Stimulated activated CD8-positive, alpha-beta memory T cell treated with anti-CD3 and anti-CD28 coated beads, Interleukin-4, amount 100 ng/mL, for 24 hours (primary cell): Measurements from ENCODE around the gene JMY.

Experiments
- DNase-seq: peaks from one replicate; pipeline ENCODE4 v3.0.0-alpha.2; 2020; ENCODE audit warnings: low read depth

JMY gene

DNA sequence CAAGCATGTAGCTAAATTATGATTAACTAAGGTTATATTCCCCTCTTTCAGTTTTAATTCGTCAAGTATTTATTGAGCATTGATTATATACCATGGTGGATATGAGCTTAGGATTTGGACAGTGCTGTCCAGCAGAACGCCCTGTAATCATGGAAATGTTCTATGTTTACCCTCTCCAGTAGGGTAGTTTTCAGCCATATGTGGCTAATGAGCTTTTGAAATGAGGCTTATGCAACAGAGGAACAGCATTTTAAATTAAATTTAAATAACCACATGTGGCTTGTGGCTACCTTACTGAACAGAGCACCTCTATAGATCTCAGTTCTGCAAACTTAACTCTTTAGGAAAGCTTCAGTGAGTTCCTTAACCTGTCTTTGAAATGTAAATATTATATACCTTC is 59.1 kb downstream of the JMY start:
- no peak for DNase-seq

DNA sequence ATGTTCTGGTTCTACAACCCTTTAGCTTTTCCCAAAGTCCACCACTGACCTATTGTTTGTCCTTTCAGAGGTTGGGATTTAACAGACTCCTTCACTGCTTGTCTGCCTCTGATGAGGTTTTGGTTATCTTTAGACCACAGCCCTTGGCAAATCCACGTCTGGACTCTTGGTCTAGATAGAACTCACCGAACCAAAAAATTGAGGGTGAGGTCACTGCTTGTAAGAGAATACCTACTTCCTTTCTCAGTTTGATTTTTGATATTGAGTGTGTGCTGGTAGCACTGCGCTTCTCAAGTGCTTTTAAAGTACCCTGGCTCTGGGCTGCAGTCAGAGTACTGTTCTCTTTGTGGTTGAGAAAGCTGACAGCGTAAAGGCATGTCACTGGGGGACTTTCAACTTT is 61.7 kb downstream of the JMY start:
- no peak for DNase-seq

DNA sequence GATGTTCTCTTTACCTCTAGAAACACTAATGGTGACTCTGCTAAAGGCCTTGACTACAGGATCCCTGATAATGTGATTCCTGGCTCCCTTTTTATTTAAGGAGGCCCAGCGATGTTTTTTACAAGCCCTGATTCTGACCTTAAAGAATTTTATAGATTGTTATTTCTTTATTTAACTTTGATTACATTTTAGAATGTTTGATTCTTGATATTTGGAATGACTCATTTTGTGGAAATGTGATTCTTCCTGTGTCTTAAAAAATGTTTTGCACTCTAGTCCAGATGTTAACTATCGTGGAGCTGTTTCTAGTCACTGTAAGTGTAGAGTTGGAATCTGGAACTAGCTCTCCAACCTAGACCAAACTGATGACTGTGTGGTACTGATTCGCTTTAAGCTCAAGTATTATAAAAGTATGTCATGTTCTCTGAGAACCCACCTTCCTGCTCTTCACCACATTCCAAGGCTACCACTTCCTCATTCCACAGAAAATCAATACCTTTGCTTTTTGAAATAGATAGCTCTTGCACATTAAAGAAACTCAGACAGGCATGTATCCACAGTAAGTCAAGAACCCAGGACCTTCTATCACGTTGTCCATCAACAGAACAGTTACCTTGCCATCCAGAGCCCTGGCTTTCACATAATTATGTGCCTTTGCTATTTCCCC is 65.2 kb downstream of the JMY start:
- DNase-seq = no peak

DNA sequence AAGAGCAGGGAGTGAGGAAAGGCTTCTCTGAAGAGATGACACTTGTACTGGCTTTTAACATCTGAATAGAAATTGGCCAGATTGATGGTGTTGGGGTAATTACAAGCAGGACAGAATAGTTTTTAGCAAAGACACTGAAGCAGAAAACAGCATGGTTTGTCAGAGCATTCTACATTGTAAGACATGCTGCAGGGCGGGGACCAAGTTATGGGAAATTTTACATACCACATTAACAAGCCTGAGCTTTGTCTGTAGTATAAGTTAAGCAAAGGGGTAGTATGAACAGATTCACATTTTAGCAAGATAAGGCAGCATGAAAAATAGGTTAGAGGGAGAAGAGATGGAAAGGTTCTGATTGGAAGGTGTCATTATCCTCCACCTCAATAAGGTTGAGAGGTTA is 66.5 kb downstream of the JMY start:
- DNase-seq = no peak

DNA sequence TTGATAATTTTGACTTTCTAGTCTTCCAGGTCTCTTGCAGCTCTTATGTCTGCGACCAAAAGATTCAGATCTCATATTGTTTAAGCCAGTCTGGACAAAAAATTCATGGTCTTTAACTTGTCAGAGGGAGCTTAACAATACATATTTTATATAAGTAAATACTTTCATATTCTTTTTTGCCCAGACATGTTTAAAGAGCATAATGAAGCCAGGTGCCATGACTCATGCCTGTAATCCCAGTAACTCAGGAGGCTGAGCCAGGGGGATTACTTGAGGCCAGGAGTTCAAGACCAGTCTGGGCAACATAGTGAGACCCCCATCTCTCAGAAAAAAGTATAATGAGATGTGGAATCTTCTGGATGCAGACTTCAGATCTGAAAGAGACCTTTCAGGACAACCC is 69.8 kb downstream of the JMY start:
- DNase-seq = no peak

DNA sequence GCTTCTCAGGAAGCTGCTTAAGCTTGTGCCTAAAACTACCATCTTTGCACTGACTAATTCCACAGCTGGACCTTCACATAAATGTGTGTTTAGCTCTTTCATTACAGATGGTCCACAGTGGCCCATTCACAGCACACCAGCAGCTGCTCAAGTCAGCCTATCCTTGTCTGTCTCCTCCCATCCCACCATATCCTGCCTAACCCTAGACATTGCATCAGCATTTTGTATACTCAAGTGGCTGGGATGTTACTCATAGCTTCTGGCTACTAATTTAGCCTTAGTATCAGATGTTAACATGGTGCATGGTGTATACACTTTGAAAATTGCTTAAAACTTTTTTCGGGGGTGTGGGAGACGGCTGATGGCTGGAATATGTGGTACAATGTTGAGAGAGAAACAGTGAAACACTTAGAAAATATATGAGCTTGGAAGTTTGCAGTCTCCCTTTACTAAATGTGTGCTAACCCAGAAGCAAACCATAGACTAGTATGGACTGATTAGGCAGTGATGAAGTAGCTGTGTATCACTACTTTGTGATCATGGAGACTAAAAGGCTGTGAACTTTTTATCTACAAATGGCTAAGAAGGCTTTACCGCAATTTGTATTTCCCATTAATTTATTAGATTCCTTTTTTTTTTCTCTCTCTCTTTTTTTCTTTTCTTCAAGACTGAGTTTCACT is 83.1 kb downstream of the JMY start:
- DNase-seq = no peak

DNA sequence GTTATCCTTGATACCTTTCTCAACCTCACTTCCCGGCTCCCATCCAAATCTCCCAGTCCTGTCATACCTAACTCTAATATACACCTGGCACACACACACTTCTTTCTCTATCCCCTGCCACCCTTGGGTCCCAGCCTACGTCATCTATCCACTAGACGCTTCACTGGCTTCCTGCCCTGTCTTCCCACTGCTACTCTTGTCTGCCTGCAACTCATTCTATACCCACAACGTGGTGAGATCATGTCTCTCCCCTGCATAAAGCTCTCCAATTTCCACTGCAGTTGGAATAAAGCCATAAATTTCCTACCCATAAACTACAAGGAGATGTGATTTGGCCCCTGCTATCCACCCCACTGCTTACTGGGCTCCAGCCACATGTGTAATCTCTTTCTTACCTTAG is 93.5 kb downstream of the JMY start:
- no peak for DNase-seq

DNA sequence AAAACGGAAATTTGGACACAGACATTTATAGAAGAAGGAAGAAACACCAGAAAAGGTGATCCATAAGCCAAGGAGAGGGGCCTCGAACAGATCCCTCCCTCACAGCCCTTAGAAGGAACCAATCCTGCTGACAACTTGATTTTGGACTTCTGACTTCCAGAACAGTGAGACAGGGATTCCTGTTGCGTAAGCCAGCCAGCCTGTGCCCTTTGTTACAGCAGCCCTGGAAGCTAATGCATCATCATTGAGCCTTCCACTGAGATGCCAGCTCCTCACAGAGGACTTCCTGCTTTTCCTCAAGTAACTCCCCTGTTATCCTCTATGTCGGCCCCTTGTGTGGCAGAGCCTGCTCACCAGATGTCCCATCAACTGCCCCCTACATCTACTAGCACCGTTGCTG is 94.1 kb downstream of the JMY start:
- no peak for DNase-seq

DNA sequence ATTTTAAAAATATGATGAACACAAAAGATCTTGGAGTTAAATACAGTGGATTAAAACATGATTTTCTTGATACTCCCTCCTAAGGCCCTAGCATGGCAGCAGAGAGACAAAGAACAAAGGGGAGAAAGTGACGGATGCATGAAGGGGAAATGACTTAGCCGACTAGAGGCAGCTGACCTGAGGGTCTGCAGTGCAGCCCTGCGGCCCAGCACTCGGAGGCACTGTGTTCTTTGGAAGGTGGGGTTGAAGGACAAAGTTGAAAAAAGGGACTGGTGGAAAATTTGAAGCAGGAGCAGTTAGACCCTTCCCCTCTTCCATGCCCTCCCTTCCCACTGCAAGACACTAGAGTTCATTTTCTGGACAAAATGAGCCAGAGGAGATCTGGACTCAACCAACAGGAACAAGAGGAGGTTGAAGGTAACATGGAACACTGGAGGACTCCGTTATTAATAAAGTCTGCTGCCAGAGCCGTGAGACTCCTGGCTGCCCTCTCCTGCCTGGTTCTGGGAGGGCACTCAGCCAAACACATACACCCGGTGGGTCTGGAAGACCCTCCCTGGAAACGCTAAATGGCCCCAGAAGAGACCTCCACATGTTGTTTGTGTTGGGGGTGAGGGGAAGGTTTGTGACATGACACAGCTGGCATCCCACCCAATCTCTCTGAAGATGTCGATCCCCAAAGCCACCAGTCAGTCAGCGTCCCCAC is 98.1 kb downstream of the JMY start:
- no peak for DNase-seq

DNA sequence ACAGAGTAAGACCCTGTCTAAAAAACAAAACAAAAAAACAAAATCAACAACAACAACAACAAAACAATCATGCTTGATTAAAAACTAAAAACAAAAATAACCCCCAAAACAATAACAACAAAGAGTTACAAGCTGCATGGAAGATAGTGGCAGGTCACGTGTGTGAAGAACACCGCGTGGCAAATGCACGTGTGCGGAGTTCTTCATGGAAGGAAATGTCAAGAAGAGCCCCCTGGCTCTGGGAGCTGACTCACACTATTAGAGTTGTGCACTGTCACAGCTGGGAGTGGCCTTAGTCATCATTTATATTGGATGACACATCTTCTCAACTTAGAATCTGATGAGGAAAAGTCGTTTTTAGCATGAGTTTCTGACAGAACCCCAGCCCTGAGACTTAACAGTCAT is 110.5 kb downstream of the JMY start:
- no peak for DNase-seq

DNA sequence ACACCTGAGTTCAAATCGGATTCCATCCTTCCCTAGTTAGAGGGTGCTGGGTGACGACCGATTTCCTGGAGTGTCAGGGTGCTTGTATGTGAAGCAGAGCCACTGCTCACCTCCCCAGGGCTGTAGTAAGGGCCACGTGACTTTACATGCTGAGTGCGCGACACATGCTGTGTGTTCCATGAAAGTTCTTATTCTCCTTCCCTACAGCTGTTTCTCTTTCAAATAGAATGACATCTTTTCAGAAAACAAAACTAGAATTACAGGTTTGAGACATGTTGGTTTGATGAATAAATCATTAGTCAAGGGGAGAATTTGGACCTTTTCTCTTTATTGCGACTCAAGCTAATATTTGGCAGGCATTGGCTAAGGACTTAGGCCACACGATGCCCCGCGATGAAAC is 113.1 kb downstream of the JMY start:
- DNase-seq = no peak

DNA sequence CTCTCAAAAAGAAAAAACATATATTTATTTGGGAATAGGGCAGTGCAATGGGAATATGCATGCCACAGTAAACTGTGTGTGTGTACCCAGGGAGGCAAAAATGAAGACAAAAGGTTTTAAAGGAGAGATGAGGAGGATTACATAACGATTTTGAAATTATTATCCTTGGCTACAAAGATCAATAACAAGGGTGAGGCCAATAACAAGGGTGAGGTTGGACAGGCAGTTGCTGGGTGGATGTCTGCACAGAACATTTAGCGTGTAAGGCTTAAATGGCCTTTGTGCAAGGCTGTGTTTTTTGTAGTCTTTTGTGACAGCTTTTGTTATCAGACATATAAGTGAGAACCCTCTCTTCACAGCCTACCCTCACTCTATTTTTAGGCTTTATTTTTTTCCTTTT is 114.0 kb downstream of the JMY start:
- no peak for DNase-seq

DNA sequence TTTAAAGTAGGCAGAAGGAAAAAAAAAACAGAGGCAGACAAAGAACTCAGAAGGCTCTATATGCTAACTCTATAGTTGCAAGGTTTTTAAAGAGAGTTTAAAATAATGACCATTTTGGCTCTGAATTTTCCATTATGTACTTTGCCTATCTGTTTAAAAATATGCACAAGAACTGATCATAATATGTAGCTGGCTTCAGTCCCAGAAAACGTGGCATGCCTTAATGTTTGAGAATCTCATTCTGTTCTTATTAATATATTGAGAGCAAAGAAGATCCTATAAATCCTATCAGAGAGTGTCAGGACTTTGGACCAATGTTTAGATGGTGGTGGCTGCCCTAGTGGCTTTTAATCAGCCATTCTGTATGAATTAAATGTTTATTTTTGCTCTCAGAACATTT is 121.5 kb downstream of the JMY start:
- no peak for DNase-seq
